GM23338 (cell line): ENCODE results near the gene GRIK1. TPM values are rescaled to one million over a fixed set of nuclear protein-coding genes. Genes with fewer than 3 reads are reported as not detected.

Experiments
- ATAC-seq: fragments of 200-7000 bp; cut with Tn5 transposase; 3 replicates; pipeline ENCODE4 v1.9.1; 2020
- DNase-seq: peaks from one replicate; pipeline ENCODE4 v3.0.0-alpha.2; 2015; ENCODE audit warnings: low spot score
- H2AFZ ChIP-seq: fragments of 200-600 bp; sonication (generic); 2 replicates; pipeline ENCODE4 v1.8.0; 2016; ENCODE audit warnings: antibody characterized with exemption, mild to moderate bottlenecking, moderate library complexity
- H3F3A ChIP-seq: fragments of 200-600 bp; sonication (generic); replicated peaks from 2 replicates; pipeline ENCODE4 v1.8.0; 2017; ENCODE audit warnings: antibody characterized with exemption, mixed run types, low read depth
- H3K27ac ChIP-seq: fragments of 200-600 bp; sonication (generic); 2 replicates; pipeline ENCODE4 v1.6.1; 2016; ENCODE audit warnings: low read depth
- H3K27me3 ChIP-seq: fragments of 200-600 bp; sonication (generic); 2 replicates; pipeline ENCODE4 v1.8.0; 2016; ENCODE audit warnings: mild to moderate bottlenecking, mixed run types, moderate library complexity; ENCODE audit not compliant: insufficient read depth
- H3K36me3 ChIP-seq: fragments of 200-600 bp; sonication (generic); 2 replicates; pipeline ENCODE4 v1.8.0; 2016; ENCODE audit warnings: mild to moderate bottlenecking; ENCODE audit not compliant: insufficient read depth
- H3K4me1 ChIP-seq: fragments of 200-600 bp; sonication (generic); 2 replicates; pipeline ENCODE4 v1.8.0; 2016; ENCODE audit warnings: mild to moderate bottlenecking, moderate library complexity; ENCODE audit not compliant: insufficient read depth
- H3K4me2 ChIP-seq: fragments of 200-600 bp; sonication (generic); 2 replicates; pipeline ENCODE4 v1.7.1; 2017; ENCODE audit warnings: mixed run types
- H3K4me3 ChIP-seq: fragments of 200-600 bp; sonication (generic); 2 replicates; pipeline ENCODE4 v1.6.1; 2016; ENCODE audit warnings: mixed run types
- H3K79me2 ChIP-seq: fragments of 200-600 bp; sonication (generic); replicated peaks from 2 replicates; pipeline ENCODE4 v1.8.0; 2017; ENCODE audit warnings: mild to moderate bottlenecking; ENCODE audit not compliant: insufficient read depth
- H3K9me2 ChIP-seq: fragments of 200-600 bp; sonication (generic); 2 replicates; pipeline ENCODE4 v1.8.0; 2017; ENCODE audit not compliant: insufficient read depth
- H4K20me1 ChIP-seq: fragments of 200-600 bp; sonication (generic); replicated peaks from 2 replicates; pipeline ENCODE4 v1.8.0; 2017; ENCODE audit warnings: mild to moderate bottlenecking; ENCODE audit not compliant: insufficient read depth
- H3K27ac Mint-ChIP-seq: 2 replicates; pipeline ENCODE4 v1.8.0; 2020; ENCODE audit warnings: inconsistent platforms, mild to moderate bottlenecking, moderate library complexity, mixed read lengths
- H3K27me3 Mint-ChIP-seq: 3 replicates; pipeline ENCODE4 v1.8.0; 2022; ENCODE audit warnings: low read depth, mild to moderate bottlenecking, moderate library complexity, mixed read lengths, inconsistent platforms; ENCODE audit not compliant: insufficient read depth, poor library complexity
- H3K36me3 Mint-ChIP-seq: 3 replicates; pipeline ENCODE4 v1.8.0; 2021; ENCODE audit warnings: low read depth, mild to moderate bottlenecking, inconsistent platforms, moderate library complexity, mixed read lengths
- H3K4me1 Mint-ChIP-seq: 3 replicates; pipeline ENCODE4 v1.8.0; 2020; ENCODE audit warnings: mild to moderate bottlenecking, inconsistent platforms, mixed read lengths
- H3K4me3 Mint-ChIP-seq: 3 replicates; pipeline ENCODE4 v1.8.0; 2021; ENCODE audit warnings: moderate library complexity, mild to moderate bottlenecking, inconsistent platforms, mixed read lengths
- H3K9me3 Mint-ChIP-seq: 3 replicates; pipeline ENCODE4 v1.8.0; 2020; ENCODE audit warnings: moderate library complexity, mild to moderate bottlenecking, inconsistent platforms, mixed read lengths
- ETS1 ChIP-seq: IDR thresholded peaks from 2 replicates; pipeline ENCODE4 v1.6.1; 2016; ENCODE audit warnings: antibody characterized with exemption
- EZH2 ChIP-seq: fragments of 200-600 bp; sonication (generic); IDR thresholded peaks from one replicate; pipeline ENCODE4 v1.8.0; 2017; ENCODE audit warnings: antibody characterized with exemption, mild to moderate bottlenecking, low read depth; ENCODE audit not compliant: unreplicated experiment
- EZH2phosphoT487 ChIP-seq: fragments of 200-600 bp; sonication (generic); IDR thresholded peaks from one replicate; pipeline ENCODE4 v1.8.1; 2018; ENCODE audit warnings: antibody characterized with exemption; ENCODE audit not compliant: unreplicated experiment
- JUNB ChIP-seq: IDR thresholded peaks from one replicate; pipeline ENCODE4 v1.6.1; 2016; ENCODE audit warnings: antibody characterized with exemption; ENCODE audit not compliant: unreplicated experiment
- NANOG ChIP-seq: IDR thresholded peaks from 2 replicates; pipeline ENCODE4 v1.6.1; 2016; ENCODE audit warnings: antibody characterized with exemption, borderline replicate concordance
- POLR2AphosphoS5 ChIP-seq: IDR thresholded peaks from 2 replicates; pipeline ENCODE4 v1.6.1; 2016; ENCODE audit warnings: antibody characterized with exemption, low read depth
- STAT1 ChIP-seq: IDR thresholded peaks from one replicate; pipeline ENCODE4 v1.6.1; 2016; ENCODE audit warnings: antibody characterized with exemption; ENCODE audit not compliant: unreplicated experiment
- ZNF114 ChIP-seq: fragments of 250-450 bp; sonication (Bioruptor Pico); IDR thresholded peaks from 2 replicates; pipeline ENCODE4 v1.5.0; 2020; ENCODE audit warnings: mild to moderate bottlenecking, moderate library complexity
- ZNF331 ChIP-seq: fragments of 250-450 bp; sonication (Bioruptor Pico); IDR thresholded peaks from 2 replicates; pipeline ENCODE4 v1.5.0; 2020; ENCODE audit warnings: low read depth, mild to moderate bottlenecking, moderate library complexity
- ZNF462 ChIP-seq: fragments of 250-450 bp; sonication (Bioruptor Pico); IDR thresholded peaks from 2 replicates; pipeline ENCODE4 v1.5.0; 2020; ENCODE audit warnings: mild to moderate bottlenecking, moderate library complexity
- polyA plus RNA-seq: library from polyadenylated mRNA; unstranded; fragments of >200 nt; fragmentation: Nextera tagmentation; extraction: Ambion mirVana; gene quantifications from 2 replicates; pipeline ENCODE4 v1.2.1, GENCODE V29; 2016
- total RNA-seq: library from RNA; depleted of rRNA; stranded (reverse); fragments of >200 nt; shearing (Covaris generic); gene quantifications from 2 replicates; pipeline ENCODE4 v1.2.3, GENCODE V29; 2014

Gene GRIK1
- total and polyA plus RNA-seq, 2 experiments from 2014 or later: 0.18 to 0.42 TPM

GRCh38 chr21:29529139-29529538, 410.7 kb downstream of the GRIK1 start:
- Histone ChIP-seq H3K4me3 (no peak overlapping the region), H2AFZ (no peak overlapping the region), H3F3A (no peaks in the 10 kb centered on the region), H3K36me3 (no peaks in the 10 kb centered on the region), H3K27ac (no peak overlapping the region), H3K4me2 (no peak overlapping the region), H3K4me1 (no peaks in the 10 kb centered on the region), H4K20me1 (no peaks in the 10 kb centered on the region), H3K9me2 (peaks cover 4% of the 10 kb centered on the region; the same call in 1 of the 2 replicates), H3K27me3 (no peaks in the 10 kb centered on the region), H3K79me2 (no peaks in the 10 kb centered on the region)
- no peak overlapping the region for H3K27ac Mint-ChIP-seq
- no peak overlapping the region for H3K4me3 Mint-ChIP-seq
- no peaks in the 10 kb centered on the region for H3K4me1 Mint-ChIP-seq
- TF ChIP-seq ETS1: no peak
- TF ChIP-seq ZNF114: no peak
- TF ChIP-seq EZH2phosphoT487: no peak
- no peak for TF ChIP-seq JUNB
- TF ChIP-seq STAT1: no peak
- no peak for TF ChIP-seq ZNF331
- TF ChIP-seq POLR2AphosphoS5: no peak
- TF ChIP-seq EZH2: no peak
- no peak for TF ChIP-seq ZNF462
- no peak for TF ChIP-seq NANOG
- DNase-seq (no peak), ATAC-seq (no peak)
- peaks cover 25% of the 10 kb centered on the region for H3K36me3 Mint-ChIP-seq
- H3K9me3 Mint-ChIP-seq: peaks cover 25% of the 10 kb centered on the region
- no peaks in the 10 kb centered on the region for H3K27me3 Mint-ChIP-seq
